ENCODE results near the gene PDIA4.

Gene PDIA4

DNA sequence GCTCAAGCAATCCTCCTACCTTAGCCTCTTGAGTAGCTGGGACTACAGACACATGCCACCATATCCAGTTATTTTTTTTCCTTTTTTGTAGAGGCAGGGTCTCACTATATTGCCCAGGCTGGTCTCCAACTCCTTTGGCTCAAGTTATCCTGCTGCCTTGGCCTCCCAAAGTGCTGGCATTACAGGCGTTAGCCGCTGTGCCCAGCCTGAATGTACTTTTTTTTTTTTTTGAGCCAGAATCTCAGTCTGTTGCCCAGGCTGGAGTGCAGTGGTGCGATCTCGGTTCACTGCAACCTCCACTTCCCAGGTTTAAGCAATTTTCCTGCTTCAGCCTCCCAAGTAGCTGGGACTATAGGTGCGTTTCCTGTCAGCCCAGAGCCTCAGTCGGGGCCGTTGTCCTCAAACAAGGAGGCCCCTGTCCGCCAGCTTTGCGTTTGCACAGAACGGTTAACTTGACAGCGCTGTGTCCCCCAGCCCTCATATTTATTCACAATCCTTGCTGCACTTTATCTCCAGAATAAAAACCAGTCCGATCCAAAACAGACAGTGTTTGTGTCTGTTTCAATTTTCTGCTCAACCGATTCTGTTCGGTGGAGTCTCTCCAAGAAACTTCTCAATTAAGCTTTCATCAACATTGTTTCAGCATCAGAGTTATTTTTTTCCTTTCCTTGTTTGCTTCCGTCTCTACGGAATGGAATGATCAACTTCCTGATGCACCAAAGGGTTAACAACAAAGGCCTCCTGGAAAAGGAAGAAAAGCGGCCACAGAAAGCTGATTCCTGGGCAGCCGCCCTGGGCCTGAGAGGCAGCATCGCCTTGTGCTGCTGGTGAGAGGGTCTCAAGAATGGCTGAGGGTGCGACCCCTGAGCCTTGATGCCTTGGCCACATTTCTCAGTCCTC lies 64.5 kb downstream of the PDIA4 start:
- DNase-seq: no peak

GRCh38 chr7:148962823-148963582 lies 65.3 kb downstream of the PDIA4 start:
- peak; percentile 62 for DNase-seq

GRCh38 chr7:148962440-148962822 lies 65.9 kb downstream of the PDIA4 start:
- DNase-seq: no peak

- DNase-seq: no peak
Measured at GRCh38 chr7:148959726-148960125, 68.6 kb downstream of the PDIA4 start.

GRCh38 chr7:148958061-148958460 lies 70.2 kb downstream of the PDIA4 start:
- DNase-seq: no peak

DNA sequence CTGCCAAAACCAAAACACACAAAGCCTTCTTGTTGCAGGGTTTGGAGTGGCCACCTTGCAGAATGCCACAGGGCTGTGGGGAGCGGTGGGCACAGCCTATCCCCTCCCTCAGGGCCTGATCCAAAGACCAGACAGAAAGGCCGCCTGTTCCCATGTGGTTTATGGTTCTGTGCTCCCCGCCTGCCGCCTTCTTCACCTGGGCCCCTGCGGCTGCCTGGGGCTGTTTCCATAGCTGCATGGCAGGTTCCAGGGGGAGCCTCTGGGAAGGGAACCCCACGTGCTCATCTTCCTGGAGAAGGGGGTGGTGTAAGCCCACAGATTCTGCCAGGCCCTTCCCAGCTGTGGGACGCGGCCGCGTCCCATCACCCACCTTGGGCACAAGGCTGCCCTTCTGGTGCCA lies 73.5 kb downstream of the PDIA4 start:
- no peak for DNase-seq

- no peak for DNase-seq
Measured at GRCh38 chr7:148953676-148954075, 74.6 kb downstream of the PDIA4 start.

Data from NCI-H1436 (cell line).